Caco-2 (cell line): Measurements from ENCODE around the gene S100P. TPM values are rescaled to one million over a fixed set of nuclear protein-coding genes. Genes with fewer than 3 reads are reported as not detected.

Experiments used
- BruUV-seq: library from RNA; stranded (reverse); fragments of 400-500 nt; replicated peaks from 2 replicates; lab custom pipeline; 2021; lab: Mats Ljungman, UMichigan
- CTCF ChIA-PET: fragments of 300-600 bp; sonication (Branson Sonifier 250); formaldehyde crosslinking; loops from one replicate; lab custom pipeline; 2022; ENCODE audit warnings: antibody characterized with exemption; lab: Charles Lee
- POLR2A ChIA-PET: fragments of 300-600 bp; sonication (Branson Sonifier 250); formaldehyde crosslinking; loops from one replicate; lab custom pipeline; 2022; ENCODE audit warnings: antibody characterized with exemption; lab: Charles Lee
- DNase-seq, 2 experiments: peaks; one replicate each; pipeline versions ENCODE4 v3.0.0 to v3.0.0-alpha.2; 2020 to 2022
- H3K27me3 ChIP-seq: replicated peaks from 2 replicates; pipeline ENCODE4 v1.6.0; 2011; ENCODE audit warnings: low read length; ENCODE audit not compliant: control insufficient read depth, insufficient read depth
- H3K36me3 ChIP-seq: 2 replicates; pipeline ENCODE4 v1.5.1; 2011; ENCODE audit warnings: low read length; ENCODE audit not compliant: control insufficient read depth, insufficient read depth
- H3K4me1 ChIP-seq: fragments of 250-450 bp; sonication (Bioruptor Pico); 2 replicates; pipeline ENCODE4 v1.5.1; 2020; ENCODE audit warnings: mild to moderate bottlenecking
- H3K4me3 ChIP-seq: 2 replicates; pipeline ENCODE4 v1.5.1; 2011; ENCODE audit warnings: low read depth, mild to moderate bottlenecking, control low read depth, low read length
- H3K9me3 ChIP-seq: fragments of 250-450 bp; sonication (Bioruptor Pico); 2 replicates; pipeline ENCODE4 v1.5.1; 2020; ENCODE audit warnings: mild to moderate bottlenecking, moderate library complexity
- H3K27ac Mint-ChIP-seq: one replicate; pipeline ENCODE4 v1.8.0; 2022; ENCODE audit warnings: mixed read lengths; ENCODE audit not compliant: unreplicated experiment
- H3K27me3 Mint-ChIP-seq: one replicate; pipeline ENCODE4 v1.8.0; 2022; ENCODE audit warnings: mixed read lengths; ENCODE audit not compliant: insufficient read depth, unreplicated experiment
- H3K36me3 Mint-ChIP-seq: one replicate; pipeline ENCODE4 v1.8.0; 2022; ENCODE audit warnings: mild to moderate bottlenecking, mixed read lengths; ENCODE audit not compliant: insufficient read depth, unreplicated experiment
- H3K4me1 Mint-ChIP-seq: one replicate; pipeline ENCODE4 v1.8.0; 2022; ENCODE audit warnings: low read depth, mixed read lengths; ENCODE audit not compliant: unreplicated experiment
- H3K4me3 Mint-ChIP-seq: one replicate; pipeline ENCODE4 v1.8.0; 2022; ENCODE audit warnings: mild to moderate bottlenecking, moderate library complexity, mixed read lengths; ENCODE audit not compliant: unreplicated experiment
- H3K9me3 Mint-ChIP-seq: one replicate; pipeline ENCODE4 v1.8.0; 2022; ENCODE audit warnings: mixed read lengths; ENCODE audit not compliant: unreplicated experiment
- CTCF ChIP-seq, 2 experiments: fragments of 200-600 bp in 1 of 2; IDR thresholded peaks; 1 replicate in 1 of 2; 2 replicates in 1 of 2; pipeline versions ENCODE4 v1.5.1 to v1.8.0; 2011 to 2022; ENCODE audit warnings: antibody characterized with exemption in 1 of 2, control low read depth in 1 of 2, inconsistent platforms in 1 of 2, low read depth in 1 of 2, low read length in 1 of 2, mild to moderate bottlenecking in 1 of 2, moderate library complexity in 1 of 2; ENCODE audit not compliant: insufficient read depth in 1 of 2, severe bottlenecking in 1 of 2, unreplicated experiment in 1 of 2
- intact Hi-C: fragments of 100-400 bp; cut with micrococcal nuclease; formaldehyde crosslinking; loops from one replicate; pipeline ENCODE4 v1.10.0; 2022; ENCODE audit not compliant: unreplicated experiment
- total RNA-seq: library from RNA; stranded (reverse); gene quantifications from 2 replicates; pipeline ENCODE4 v1.2.3, GENCODE V29; 2022

The S100P gene
- total RNA-seq, 1 experiment from 2014 or later: 96.9 TPM

- Mint-ChIP-seq H3K27me3 (no peaks in the 10 kb centered on the region), H3K36me3 (no peaks in the 10 kb centered on the region), H3K4me1 (peaks cover 8% of the 10 kb centered on the region), H3K9me3 (no peaks in the 10 kb centered on the region), H3K27ac (peak overlapping the region; percentile 57), H3K4me3 (no peak overlapping the region)
- ChIA-PET CTCF (no interaction called here), POLR2A (interaction anchor here (0.6 kb wide), 1 partner anchor 60 kb away, joined by 3 read pairs; no protein-coding TSS in a partner anchor)
- TF ChIP-seq CTCF (IDR thresholded peaks at IDR 0.05; ENCODE audit: insufficient read depth in 1 of 2, low read depth in 1 of 2, low read length in 1 of 2, severe bottlenecking in 1 of 2, unreplicated experiment in 1 of 2): no peak
- H3K27me3 ChIP-seq: no peaks in the 10 kb centered on the region
- H3K4me1 ChIP-seq: peaks cover 7% of the 10 kb centered on the region; the same call in 1 of the 2 replicates
- no peak for DNase-seq
- no peak overlapping the region for H3K4me3 ChIP-seq
- intact Hi-C loops: no loop called here
- no peaks in the 10 kb centered on the region for H3K36me3 ChIP-seq
- no peaks in the 10 kb centered on the region for H3K9me3 ChIP-seq
- BruUV-seq: no TSS peak
Observed at GRCh38 chr4:6732441-6733357, 39.0 kb downstream of the S100P start.

- intact Hi-C loops: no loop called here
- Mint-ChIP-seq H3K4me1 (peaks cover 8% of the 10 kb centered on the region), H3K27me3 (no peaks in the 10 kb centered on the region), H3K36me3 (no peaks in the 10 kb centered on the region), H3K4me3 (no peak overlapping the region), H3K9me3 (no peaks in the 10 kb centered on the region), H3K27ac (peak overlapping the region; percentile 10)
- peaks cover 7% of the 10 kb centered on the region; the same call in 1 of the 2 replicates for H3K4me1 ChIP-seq
- no peak overlapping the region for H3K4me3 ChIP-seq
- DNase-seq: no peak
- no peaks in the 10 kb centered on the region for H3K36me3 ChIP-seq
- BruUV-seq: no TSS peak
- H3K9me3 ChIP-seq: no peaks in the 10 kb centered on the region
- H3K27me3 ChIP-seq: no peaks in the 10 kb centered on the region
- no peak for TF ChIP-seq CTCF (IDR thresholded peaks at IDR 0.05; ENCODE audit: insufficient read depth in 1 of 2, low read depth in 1 of 2, low read length in 1 of 2, severe bottlenecking in 1 of 2, unreplicated experiment in 1 of 2)
- CTCF ChIA-PET: no interaction called here
- POLR2A ChIA-PET: no interaction called here
Observed at GRCh38 chr4:6733358-6734164, 39.9 kb downstream of the S100P start.

GRCh38 chr4:6734165-6734786 lies 40.6 kb downstream of the S100P start:
- Mint-ChIP-seq H3K9me3 (peaks cover 2% of the 10 kb centered on the region), H3K4me3 (no peak overlapping the region), H3K27me3 (no peaks in the 10 kb centered on the region), H3K27ac (peak overlapping the region; percentile 10), H3K36me3 (no peaks in the 10 kb centered on the region), H3K4me1 (peaks cover 8% of the 10 kb centered on the region)
- ChIA-PET POLR2A (no interaction called here), CTCF (no interaction called here)
- H3K36me3 ChIP-seq: no peaks in the 10 kb centered on the region
- 0 out of 2 replicates have a peak, but pooled peaks cover under 1% of the 10 kb centered on the region for H3K9me3 ChIP-seq
- intact Hi-C loops: no loop called here
- no peak overlapping the region for H3K4me3 ChIP-seq
- no TSS peak for BruUV-seq
- H3K27me3 ChIP-seq: no peaks in the 10 kb centered on the region
- TF ChIP-seq CTCF (IDR thresholded peaks at IDR 0.05; ENCODE audit: insufficient read depth in 1 of 2, low read depth in 1 of 2, low read length in 1 of 2, severe bottlenecking in 1 of 2, unreplicated experiment in 1 of 2): no peak
- H3K4me1 ChIP-seq: peaks cover 7% of the 10 kb centered on the region; the same call in 1 of the 2 replicates
- DNase-seq: no peak
